ENCODE measurements around the gene IRGC. TPM values are rescaled to one million over a fixed set of nuclear protein-coding genes. Genes with fewer than 3 reads are reported as not detected.

The IRGC gene
- total and polyA plus RNA-seq, 2 of the 13 experiments (the other 11 are each of a cell fraction or from before 2014, with no cell fraction given), result not detected

GRCh38 chr19:43720936-43721335 lies 5.1 kb downstream of the IRGC start (continued):
- TF ChIP-seq SP1 (IDR thresholded peaks at IDR 0.05) (no peak), SP1 (CRISPR knock-in tag; IDR thresholded peaks at IDR 0.05) (no peak), FOXK1 (CRISPR knock-in tag; IDR thresholded peaks at IDR 0.05; ENCODE audit: borderline replicate concordance, low read depth) (no peak), HDAC2 (CRISPR knock-in tag; IDR thresholded peaks at IDR 0.05) (no peak), JUND (CRISPR knock-in tag; IDR thresholded peaks at IDR 0.05) (no peak), JUNB (CRISPR knock-in tag; IDR thresholded peaks at IDR 0.05; ENCODE audit: borderline replicate concordance) (no peak), ZNF776 (CRISPR knock-in tag; IDR thresholded peaks at IDR 0.05) (no peak), BCLAF1 (IDR thresholded peaks at IDR 0.05) (no peak), SNAPC4 (CRISPR knock-in tag; IDR thresholded peaks at IDR 0.05) (no peak), PCBP2 (optimal IDR thresholded peaks at IDR 0.05; ENCODE audit: low read depth, low read length, poor library complexity, severe bottlenecking) (no peak), TRAFD1 (CRISPR knock-in tag; IDR thresholded peaks at IDR 0.05; ENCODE audit: borderline replicate concordance) (no peak)

Measured in HepG2 (cell line).